Inferior parietal cortex (tissue), 1 donor: ENCODE data around the gene AFF4.

Experiments used
- DNase-seq: peaks from one replicate; pipeline ENCODE4 v3.0.0-alpha.2; 2016; ENCODE audit errors: extremely low spot score

Gene AFF4

DNA sequence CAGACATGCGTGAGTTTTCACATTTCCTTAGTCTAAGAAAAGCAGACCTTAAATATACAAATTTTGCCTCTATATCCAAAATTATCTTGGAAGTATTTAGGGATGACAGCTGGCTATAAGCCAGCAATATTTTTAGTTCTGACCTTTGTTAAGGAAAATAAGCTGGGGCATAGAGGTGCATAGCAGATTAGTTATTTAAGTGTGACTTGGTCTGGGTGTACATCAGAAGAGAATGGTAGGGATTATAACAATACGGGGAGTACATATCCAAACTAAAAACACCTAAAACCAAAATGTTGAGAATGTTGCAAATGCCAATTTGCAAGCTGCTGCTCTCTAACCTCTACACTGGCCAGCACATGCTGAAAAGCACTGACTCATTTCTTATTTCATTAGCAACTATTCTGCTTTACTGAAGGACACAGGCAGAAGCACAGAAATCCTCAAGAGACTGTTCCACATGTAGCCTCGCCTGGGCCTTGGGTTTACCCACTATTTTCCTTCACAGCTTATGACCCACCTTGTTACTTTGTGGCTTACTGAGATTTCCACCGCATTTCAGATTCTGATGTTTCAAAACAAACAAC lies 67.6 kb downstream of the AFF4 start:
- no peak for DNase-seq

DNA sequence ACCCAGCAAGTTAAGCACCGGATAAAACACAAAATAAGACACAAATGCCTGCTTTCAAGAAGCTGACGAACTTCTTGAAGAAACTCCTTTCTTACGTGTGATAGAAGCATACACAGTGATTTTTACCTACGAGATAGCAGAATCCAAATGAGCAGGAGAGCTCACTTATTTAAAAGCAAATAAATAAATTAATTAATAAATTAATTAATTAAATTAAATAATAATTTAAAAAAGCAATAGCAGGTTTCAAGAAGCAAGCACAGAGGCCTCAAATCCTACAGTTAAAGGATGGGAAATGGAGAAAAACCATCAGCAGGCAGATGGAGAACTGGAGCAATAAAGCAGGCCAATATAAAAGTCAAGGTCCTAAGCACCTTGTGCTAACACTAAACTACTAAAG lies 72.6 kb downstream of the AFF4 start:
- no peak for DNase-seq

DNA sequence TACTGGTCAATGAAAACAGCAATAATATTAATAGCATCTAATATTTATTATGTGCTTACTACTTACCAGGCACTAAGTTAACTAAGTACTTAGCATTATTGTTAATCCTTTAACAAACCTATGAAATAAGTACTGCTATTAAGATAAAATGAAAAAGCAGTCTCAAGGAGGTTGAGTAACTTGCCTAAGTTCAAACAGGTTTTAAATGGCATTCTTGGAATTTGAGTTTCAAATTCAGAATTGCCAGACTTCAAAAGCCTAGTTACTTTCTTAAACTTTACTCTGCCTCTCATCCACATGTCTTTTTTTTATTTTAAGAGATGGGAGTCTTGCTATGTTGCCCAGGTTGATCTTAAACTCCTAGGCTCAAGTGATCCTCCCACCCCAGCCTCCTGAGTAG lies 73.9 kb downstream of the AFF4 start:
- no peak for DNase-seq

DNA sequence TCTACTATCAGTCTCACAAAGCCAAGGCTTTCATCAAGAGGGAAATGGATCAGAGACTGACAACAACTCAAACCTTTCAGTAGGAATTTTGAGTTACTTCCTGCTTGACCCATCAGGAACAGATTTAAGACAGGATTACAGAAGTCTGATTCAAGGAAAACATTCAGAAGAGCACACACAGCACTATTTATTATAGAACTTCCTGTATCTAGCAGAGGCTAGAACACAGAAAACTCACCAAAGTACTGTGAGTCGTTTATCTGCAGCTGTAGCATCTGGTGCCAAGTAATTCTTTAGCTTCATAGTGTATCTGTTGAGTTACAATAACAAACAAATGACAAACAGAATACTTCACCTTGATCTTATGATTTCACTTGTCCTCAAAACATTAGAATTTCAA lies 76.2 kb downstream of the AFF4 start:
- DNase-seq, result no peak

DNA sequence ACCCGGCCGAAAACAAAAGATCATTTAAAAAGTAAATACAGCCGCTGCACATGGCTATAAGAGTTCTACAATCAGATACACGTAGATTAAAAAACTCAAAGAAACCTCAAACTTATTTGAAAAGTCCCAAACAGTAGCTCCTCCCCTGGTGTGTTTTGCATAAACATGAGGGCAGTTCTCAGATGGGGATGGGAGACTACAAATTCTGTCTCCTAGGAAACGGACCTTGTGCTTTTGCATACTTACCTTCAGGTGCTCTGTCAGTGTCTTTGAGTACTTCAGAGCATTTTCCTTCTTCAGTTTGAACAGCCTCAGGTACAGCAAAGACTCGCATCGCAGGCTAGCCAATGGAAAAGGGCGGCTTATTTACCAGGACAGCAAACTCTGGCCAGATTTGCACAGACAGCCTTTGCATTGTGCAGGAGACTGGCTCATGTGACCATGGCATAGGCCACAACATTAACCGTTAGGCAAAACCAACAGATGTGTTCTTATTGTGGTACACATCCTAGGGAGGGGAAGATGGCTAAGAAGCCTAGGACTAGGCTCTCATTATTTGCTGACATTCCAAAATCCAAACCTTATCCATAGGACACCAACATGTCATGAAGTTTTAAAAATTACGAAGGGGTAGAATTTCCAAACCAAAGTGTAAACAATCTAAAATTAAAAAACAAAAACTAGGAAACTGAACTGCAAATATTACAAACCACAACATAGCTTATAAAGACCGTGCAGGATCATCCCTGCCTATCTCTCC lies 77.2 kb downstream of the AFF4 start:
- no peak for DNase-seq

DNA sequence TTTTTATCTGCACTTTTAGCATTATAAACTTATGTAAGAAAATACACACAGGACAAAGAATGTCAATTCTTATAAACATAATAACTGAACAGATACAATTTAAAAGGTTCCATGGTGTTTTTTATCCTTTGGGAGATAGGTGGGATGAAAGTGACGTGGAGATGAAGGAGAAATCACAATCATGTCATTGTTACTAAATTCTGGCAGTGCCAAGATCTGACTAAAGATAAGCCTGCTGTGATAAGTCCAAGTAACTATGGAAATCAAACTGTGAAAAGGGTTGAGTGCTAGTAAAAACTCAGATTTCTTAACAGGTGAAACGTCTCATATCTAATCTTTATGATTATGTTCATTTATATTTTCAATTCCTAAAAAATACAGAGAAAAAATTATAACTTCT lies 78.9 kb downstream of the AFF4 start:
- no peak for DNase-seq

DNA sequence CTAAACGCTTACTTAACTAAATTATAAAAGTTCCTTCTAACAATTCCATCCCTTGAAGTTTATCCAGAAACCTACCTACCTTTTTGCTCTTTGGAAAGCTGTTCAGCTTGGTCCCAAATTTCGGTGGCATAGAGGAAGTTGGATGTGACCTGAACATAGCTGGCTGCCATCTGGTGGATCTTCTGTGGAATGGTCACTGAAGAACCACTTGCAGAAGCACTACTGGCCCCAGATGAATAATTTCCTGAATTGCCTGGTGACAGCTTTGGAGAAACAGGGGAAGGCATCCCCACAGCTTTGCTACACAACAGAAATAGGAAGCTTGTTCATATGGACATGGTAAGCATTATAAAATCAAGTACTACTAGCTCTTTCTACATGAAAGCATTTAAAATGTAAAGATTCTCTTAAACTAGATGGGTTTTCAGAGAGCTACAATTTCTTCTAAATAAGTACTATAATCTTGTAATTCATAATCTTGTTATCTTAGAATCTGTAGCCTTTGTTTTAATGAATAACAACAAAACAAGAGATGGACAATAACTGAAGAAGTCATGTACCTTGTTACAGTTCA lies 80.1 kb downstream of the AFF4 start:
- DNase-seq, result peak; percentile 82

DNA sequence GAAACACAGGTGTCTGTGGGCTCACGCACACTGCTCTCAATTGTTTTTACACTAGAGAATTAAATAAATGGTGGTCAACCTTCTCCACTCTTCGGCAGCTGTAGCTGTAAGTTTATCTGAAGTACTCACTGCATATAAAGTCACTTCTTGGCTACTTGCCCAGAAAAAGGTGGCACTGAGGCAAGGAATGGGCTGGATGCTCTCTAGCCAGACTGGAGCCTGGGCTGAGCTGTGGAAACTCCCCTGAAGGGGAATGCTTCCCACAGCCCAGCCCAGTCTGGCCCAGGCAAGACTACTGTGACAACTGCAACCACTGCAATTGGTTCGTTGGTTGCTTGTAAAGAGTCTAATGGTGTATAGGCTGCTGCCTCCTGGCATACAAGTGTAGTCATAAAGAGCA lies 85.5 kb downstream of the AFF4 start:
- no peak for DNase-seq

DNA sequence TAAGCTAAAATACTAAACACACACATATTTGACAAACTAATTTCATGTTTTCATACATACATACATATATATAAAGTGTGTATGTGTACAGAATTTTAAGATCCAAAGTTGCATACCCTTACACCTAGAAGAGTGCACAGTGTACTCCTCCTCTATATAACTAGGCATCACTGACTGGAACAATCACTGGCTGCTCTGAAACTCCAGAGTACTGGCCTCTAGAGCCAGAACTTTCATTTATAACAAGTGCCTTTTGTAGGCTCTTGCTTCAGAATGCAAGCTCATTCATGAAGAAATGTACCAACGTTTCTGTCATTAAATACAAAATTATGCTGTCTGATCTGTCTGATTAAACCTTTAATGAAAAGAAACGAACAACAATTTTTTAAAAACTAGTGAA lies 86.0 kb downstream of the AFF4 start:
- no peak for DNase-seq

DNA sequence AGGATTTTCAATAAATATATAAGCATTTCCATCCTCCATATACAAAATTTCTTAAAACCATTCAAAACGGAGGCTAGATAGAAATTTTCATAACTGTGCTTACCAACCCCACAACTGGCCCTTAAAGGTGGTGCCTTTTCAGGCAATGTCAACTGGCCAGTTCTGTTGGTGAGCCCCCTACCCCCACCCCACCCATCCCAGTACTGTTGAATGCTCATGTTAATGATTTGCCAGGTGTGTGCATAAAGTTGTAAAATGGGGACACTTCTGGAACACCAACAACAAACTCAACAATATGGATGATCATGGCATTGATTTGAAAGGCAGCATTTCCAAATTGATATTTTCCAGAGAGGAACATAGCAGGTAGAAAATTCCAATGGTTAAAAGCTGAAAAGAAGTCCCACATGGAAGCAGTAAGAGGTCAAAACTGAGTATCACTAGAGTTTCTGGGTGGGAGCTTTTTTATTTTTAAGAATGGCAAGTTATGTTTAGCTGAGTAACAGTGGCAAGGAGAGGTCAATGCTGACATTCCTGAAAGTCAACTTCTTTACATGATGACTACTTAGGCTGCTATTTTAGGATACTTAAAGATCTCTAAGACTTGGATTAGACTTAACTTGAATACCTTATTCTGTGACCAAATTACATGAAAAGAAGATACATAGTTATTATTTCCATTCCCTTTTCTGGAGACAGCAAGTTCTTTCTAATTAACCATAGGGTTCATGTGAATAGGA lies 87.2 kb downstream of the AFF4 start:
- DNase-seq, result no peak

DNA sequence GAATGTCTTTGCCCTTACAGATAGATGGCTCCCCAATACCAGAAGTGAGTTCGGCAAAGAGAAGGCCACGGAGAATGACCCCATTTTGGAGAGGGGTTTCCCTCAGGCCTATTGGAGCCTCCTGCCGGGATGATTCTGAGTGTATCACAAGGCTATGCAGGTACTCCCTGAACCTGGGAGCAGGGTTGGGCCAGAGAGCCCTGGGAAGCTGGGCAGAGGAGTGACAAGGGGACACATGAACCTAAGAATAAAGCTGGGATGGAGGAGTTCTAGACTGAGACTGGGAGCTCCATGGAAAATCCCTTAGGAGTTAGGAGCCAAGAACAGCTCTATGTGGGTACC lies 89.5 kb downstream of the AFF4 start:
- DNase-seq, result no peak

DNA sequence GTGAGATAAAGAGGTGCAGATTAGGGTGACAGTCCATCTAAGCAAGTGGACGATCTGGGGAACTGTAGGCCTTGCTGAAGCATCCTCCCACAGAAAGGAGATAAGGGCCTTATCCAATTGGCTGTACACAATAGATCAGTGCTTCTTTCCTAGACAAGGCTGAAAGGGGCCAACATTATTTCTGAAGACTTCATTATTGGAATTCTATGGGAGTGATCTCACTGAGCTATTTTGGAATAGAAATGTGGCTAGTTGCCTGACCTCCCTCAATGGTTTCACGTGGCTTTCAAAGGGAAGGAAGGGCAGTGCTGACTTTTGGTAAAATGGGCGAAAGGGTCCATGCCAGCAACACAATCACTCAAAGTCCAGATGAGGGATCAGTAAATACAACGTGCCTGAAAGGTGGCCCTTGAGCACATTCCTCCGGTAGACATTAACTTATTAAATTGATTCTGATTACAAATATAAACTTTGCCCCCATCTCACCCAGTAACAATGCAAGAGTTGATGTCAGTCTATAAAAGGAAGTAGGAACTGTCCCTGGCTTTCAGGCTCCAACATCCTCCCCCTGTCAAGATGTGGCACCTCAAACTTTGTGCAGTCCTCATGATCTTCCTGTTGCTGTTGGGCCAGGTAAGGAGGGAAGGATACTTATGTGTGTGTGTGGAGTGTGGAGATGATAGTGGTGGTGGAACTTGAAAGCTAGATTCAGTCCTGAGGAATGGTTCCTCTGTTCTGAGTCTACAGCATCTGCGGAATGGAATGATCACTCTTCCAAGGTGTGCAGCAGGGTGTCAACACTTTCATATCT lies 90.1 kb downstream of the AFF4 start, which contains the start of gene LEAP2:
LEAP2 (plus strand) TSS at position 550 of the 811 bp plus-strand sequence; CDS start at position 577, 27 bp downstream.
- no peak for DNase-seq

DNA sequence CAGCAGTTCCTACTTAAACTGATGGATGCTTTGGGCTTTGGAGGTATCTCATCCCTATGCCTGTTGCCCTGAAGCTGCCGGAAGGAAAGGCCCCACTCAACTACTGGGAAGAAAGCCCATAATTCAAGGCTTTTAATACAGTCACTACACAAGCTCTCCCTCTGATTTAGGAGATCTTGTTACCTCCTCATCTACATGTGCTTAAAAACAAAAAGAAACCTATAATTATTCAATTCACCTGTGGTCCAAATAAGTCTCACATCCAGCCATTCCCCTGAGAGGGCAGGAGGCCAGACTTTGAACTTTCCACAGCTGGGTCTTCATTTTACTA lies 90.7 kb downstream of the AFF4 start:
- no peak for DNase-seq

DNA sequence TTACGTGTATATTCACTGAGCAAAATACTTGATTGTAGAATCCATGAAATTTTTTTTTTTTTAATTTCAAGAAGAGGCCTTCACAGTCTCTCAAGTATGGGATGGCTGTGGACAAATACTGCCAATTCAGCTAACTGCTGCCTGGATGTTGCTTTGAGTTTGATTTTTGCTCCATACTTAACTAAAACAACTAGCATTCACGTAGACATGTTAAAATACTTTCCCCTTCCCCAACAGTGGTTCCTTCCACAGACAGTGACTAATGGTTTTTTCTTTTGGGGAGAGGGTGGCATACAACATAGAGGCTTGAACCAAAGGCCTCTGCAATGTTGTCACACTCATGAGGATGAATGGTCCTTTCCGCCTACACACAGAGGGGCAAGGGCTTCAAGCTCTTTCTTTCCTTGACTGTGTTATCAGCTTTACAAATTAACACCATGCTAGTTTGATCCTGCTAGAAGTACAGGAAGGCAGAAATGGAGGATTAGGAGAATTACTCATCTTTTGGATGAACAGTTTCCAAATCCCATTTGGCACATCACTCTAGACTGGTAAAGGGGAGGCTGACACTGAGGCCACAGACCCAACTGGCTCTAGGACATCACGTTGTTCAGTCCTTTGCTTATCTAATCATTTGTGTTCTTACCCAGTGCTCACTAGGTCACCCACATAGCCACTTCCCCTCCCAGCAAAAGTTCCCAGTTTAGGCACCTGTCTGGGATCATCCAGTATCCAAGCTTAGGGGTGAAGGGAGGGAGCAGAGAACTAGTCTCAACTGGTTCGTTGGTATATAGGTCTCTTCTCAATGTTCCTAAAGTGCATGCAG lies 91.8 kb downstream of the AFF4 start:
- no peak for DNase-seq

DNA sequence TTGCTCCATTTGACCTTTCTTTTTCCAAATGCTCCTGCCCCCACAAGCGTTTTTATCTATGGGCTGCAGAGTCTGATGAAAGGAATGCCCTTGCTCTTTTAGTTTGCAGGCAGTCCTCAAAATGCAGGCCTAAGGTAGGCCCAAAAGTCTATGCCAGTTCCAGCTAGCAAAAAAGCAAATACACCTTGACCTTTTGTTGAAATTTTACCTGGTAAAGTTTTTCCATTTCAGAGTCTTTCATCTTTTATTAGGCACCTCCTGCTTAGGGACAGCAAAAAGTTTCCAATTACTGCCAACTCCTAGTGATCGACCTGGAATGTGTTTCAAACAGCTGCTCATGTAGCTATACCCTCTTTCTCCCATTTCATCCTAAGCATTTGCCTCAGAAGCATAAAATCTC lies 92.6 kb downstream of the AFF4 start:
- no peak for DNase-seq

DNA sequence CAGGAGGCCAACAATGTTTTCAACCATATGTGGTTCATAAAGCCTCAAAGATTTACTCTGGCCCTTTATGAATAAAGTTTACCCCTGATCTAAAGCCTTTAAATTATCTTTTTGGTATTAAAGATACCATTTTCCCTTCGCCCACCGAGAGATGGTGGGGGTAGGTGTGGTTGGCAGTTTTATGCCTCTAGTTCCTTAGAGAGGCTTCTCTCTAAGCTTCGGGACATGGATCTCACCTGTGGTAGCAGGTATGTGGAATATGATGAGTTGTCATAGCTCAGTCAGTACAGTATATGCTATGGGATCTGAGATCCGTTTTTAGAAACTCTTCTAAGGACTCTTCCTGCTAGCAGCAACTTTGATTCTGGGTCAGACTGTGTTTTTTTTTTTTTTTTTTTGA lies 94.7 kb downstream of the AFF4 start:
- no peak for DNase-seq

DNA sequence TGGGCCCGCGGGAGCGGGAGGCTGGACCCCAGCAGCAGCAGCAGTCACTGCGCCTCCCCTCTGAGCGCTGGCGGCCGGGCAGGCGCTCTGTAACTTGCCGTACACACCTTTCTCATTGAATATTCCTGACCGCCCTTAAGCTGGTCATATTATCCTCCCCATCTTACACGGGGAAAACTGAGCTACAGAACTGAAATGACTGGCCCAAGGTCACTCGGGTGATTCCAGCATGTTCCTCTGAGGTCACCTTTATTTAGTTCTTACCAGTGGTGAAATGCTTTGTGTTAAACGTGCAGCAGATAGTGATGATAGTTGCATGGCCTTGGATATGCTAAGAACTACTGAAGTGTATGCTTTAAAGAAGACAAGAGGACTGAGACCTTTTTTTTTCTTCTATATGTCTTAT lies 96.4 kb downstream of the AFF4 start:
- no peak for DNase-seq

DNA sequence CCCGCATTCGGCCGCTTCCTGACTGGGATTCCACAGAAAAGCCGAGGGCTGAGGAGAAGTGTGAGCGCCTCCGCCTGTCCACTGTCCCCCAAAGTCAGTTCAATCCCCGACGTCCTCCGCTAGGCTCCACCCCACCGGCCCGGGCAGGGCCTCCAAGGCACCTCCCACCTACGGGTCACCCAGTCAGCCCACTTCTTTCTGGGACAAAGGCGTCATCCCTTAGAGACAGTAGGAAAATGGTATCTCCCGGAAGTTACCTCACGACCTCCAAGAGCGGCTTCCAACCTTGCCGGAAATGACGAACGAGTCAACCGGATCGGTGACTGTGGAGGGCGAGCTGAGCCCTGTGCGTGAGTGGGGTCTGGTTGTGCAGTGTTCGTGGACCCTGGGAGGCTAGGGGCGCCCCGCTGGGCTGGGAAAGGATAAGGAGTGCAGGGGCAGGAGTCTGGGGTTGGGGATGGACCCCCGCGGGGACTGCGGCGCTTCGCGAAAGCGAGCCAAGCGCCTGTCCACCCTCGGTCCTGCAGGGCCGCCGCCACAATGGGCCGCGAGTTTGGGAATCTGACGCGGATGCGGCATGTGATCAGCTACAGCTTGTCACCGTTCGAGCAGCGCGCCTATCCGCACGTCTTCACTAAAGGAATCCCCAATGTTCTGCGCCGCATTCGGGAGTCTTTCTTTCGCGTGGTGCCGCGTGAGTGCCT lies 96.9 kb downstream of the AFF4 start, which contains the start of the genes GDF9 and UQCRQ:
GDF9 (minus strand) TSS at position 128 of the 704 bp plus-strand sequence. CDS start 1,936 bp downstream, outside the sequence.
UQCRQ (plus strand) TSS at position 301 of the 704 bp plus-strand sequence; CDS start at position 541, 240 bp downstream.
- peak; percentile 100 for DNase-seq

DNA sequence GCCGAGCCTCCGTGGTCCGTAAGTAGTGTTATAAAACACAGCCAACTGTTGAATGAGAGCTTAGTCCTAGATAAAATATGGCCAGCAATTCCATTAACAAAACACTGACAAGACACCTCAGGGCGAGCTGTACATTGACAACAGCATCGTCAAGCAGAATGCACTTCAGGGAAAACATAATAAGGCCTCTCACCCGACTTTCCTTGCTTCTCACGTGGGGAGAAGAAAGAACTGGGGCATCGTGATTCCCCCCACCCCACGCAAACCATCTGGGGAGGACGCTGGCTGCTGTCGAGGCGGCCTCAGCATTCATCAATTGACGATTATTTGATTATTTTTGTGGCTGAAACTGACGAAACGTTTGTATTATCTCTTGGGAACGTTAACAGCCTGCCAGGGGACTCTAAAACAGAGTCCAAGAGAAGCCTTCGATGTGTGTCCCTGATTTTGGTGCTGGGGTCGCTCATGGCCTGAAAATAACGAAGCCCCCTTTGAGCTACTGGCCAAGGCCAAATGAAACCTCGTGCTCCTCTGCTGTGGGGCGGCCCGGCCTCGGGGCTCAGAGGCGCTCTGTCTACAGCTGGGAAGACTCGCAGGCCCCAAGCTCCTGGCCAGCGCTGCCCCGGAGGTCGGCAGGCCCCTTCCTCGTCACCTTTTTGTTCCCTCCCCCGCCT lies 97.6 kb downstream of the AFF4 start:
- DNase-seq, result peak; percentile 28

DNA sequence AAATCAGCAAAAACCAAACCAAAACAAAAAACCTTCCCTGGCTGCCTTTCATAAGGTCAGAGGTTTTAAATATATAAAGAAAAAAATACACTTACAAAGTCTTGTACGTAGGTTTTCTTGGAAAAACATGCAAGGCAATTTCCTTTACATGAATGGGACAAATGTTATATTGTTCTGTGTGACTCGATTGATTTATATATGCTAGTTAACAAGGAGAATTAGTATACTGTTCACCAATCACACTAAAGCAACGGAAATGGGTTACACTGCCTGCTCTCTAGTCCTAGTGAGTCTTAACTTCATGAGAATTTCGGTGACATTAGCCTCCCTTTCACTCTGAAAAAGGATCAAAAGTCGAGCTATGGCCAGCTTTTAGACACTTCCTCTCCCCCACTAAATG lies 102.7 kb downstream of the AFF4 start:
- no peak for DNase-seq
